Ishikawa (cell line): ENCODE results near the gene FOXQ1.

Experiments used
- EGR1 ChIP-seq: IDR thresholded peaks from 2 replicates; pipeline ENCODE4 v1.6.1; 2012
- EP300 ChIP-seq: IDR thresholded peaks from 2 replicates; pipeline ENCODE4 v1.6.1; 2012; ENCODE audit warnings: borderline replicate concordance
- MAX ChIP-seq: IDR thresholded peaks from 2 replicates; pipeline ENCODE4 v1.6.1; 2012
- NFIC ChIP-seq: IDR thresholded peaks from 2 replicates; pipeline ENCODE4 v1.6.1; 2012
- REST ChIP-seq: IDR thresholded peaks from 2 replicates; pipeline ENCODE4 v1.6.1; 2012; ENCODE audit warnings: low read depth, mild to moderate bottlenecking
- TAF1 ChIP-seq: IDR thresholded peaks from 2 replicates; pipeline ENCODE4 v1.6.1; 2012; ENCODE audit warnings: low read depth, mild to moderate bottlenecking
- TCF12 ChIP-seq: IDR thresholded peaks from 2 replicates; pipeline ENCODE4 v1.6.1; 2012; ENCODE audit warnings: low read depth

- TF ChIP-seq EGR1 = no peak
- TF ChIP-seq MAX = no peak
- TF ChIP-seq REST = no peak
- no peak for TF ChIP-seq EP300
- no peak for TF ChIP-seq TCF12
- TF ChIP-seq TAF1 = no peak
- TF ChIP-seq NFIC = no peak
Measured at GRCh38 chr6:1287103-1287591, 24.8 kb upstream of the FOXQ1 start.
